HG03457 (cell line): Measurements from ENCODE around the gene PHKG2.

ENCODE experiments used
- ATAC-seq: cut with Tn5 transposase; IDR thresholded peaks from one replicate; pipeline ENCODE4 v1.9.1; 2021; ENCODE audit warnings: moderate number of reproducible peaks; ENCODE audit not compliant: unreplicated experiment

Gene PHKG2

GRCh38 chr16:30793508-30794069 lies 45.4 kb downstream of the PHKG2 start:
- no peak for ATAC-seq

DNA sequence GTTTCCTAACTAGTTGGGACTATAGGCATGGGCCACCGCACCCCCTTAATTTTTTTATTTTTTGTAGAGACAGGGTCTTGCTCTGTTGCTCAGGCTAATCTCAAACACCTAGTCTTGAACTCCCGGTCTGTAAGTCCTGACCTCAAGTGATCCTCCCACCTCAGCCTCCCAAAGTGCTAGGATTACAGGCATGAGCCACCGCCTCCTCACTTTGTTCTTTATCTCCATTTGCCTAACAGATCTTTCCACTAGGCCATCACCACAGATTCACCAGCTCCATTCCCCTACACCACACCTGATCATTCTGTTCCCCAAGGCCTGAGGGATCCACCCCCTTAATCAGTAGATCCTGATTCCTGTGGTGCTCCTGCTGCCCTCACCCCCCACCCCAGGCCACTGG lies 46.4 kb downstream of the PHKG2 start:
- no peak for ATAC-seq

DNA sequence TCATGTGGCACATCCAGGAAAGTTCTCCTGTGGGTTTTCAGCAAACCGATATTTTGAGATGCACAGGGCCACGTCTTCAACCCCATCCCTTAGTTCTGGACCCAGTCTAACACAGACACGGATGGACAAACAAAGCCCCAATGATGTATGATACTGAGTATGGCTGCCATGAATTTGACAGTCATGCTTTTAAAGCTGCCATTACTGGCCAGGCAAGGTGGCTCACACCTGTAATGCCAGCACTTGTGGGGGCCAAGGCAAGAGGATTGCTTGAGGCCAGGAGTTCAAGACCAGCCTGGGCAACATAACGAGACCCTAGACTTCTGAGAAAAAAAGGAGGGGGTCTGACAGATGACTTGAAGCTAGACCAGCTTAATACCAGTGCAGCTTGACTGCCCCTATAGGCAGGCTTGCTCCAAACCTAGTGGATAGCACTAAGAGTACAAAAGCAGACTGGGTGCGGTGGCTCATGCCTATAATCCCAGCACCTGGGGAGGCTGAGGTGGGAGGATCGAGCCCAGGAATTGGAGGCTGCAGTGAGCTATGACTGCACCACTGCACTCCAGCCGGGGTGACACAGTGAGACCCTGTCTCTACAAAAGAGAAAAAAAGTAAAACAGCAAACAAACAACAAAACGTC lies 49.6 kb downstream of the PHKG2 start:
- ATAC-seq, result no peak
